H9 (cell line): ENCODE results near the gene LRMDA. TPM values are rescaled to one million over a fixed set of nuclear protein-coding genes. Genes with fewer than 3 reads are reported as not detected.

Experiments
- DNase-seq: peaks from one replicate; pipeline ENCODE4 v3.0.0-alpha.2; 2017
- H2AFZ ChIP-seq: one replicate; pipeline ENCODE4 v1.6.1; 2013; ENCODE audit warnings: mild to moderate bottlenecking, low read length, control low read depth, moderate library complexity
- H2AK5ac ChIP-seq: 2 replicates; pipeline ENCODE4 v1.6.1; 2013; ENCODE audit warnings: low read length, control low read depth, mixed read lengths; ENCODE audit not compliant: insufficient read length
- H2BK120ac ChIP-seq: one replicate; pipeline ENCODE4 v1.6.1; 2013; ENCODE audit warnings: low read depth, mild to moderate bottlenecking, low read length, control low read depth, inconsistent platforms; ENCODE audit not compliant: poor library complexity, severe bottlenecking
- H2BK12ac ChIP-seq: 2 replicates; pipeline ENCODE4 v1.6.1; 2013; ENCODE audit warnings: low read length, control low read depth, mixed read lengths, low read depth; ENCODE audit not compliant: insufficient read length
- H2BK15ac ChIP-seq: 2 replicates; pipeline ENCODE4 v1.6.1; 2013; ENCODE audit warnings: low read depth, low read length, control low read depth
- H2BK20ac ChIP-seq: one replicate; pipeline ENCODE4 v1.6.1; 2013; ENCODE audit warnings: low read depth, mild to moderate bottlenecking, low read length, control low read depth, inconsistent platforms; ENCODE audit not compliant: poor library complexity, severe bottlenecking
- H2BK5ac ChIP-seq: 2 replicates; pipeline ENCODE4 v1.6.1; 2013; ENCODE audit warnings: low read length, control low read depth, mixed read lengths; ENCODE audit not compliant: insufficient read length
- H3K14ac ChIP-seq: 2 replicates; pipeline ENCODE4 v1.6.1; 2013; ENCODE audit warnings: low read length, control low read depth; ENCODE audit not compliant: insufficient read depth
- H3K18ac ChIP-seq: 2 replicates; pipeline ENCODE4 v1.6.1; 2013; ENCODE audit warnings: low read depth, mild to moderate bottlenecking, mixed read lengths, low read length, control low read depth; ENCODE audit not compliant: insufficient read length
- H3K23ac ChIP-seq: 2 replicates; pipeline ENCODE4 v1.6.1; 2013; ENCODE audit warnings: low read length, control low read depth, mixed read lengths, low read depth; ENCODE audit not compliant: insufficient read length
- H3K23me2 ChIP-seq: 2 replicates; pipeline ENCODE4 v1.6.1; 2013; ENCODE audit warnings: low read depth, mild to moderate bottlenecking, mixed read lengths, low read length, control low read depth; ENCODE audit not compliant: insufficient read length, poor library complexity, severe bottlenecking
- H3K27ac ChIP-seq: 2 replicates; pipeline ENCODE4 v1.5.1; 2013; ENCODE audit warnings: low read length, control low read depth, mixed read lengths, low read depth; ENCODE audit not compliant: insufficient read length
- H3K27me3 ChIP-seq: 2 replicates; pipeline ENCODE4 v1.6.1; 2013; ENCODE audit warnings: low read length, control low read depth, inconsistent platforms; ENCODE audit not compliant: insufficient read depth
- H3K4ac ChIP-seq: 2 replicates; pipeline ENCODE4 v1.6.1; 2013; ENCODE audit warnings: low read depth, mild to moderate bottlenecking, control low read depth, inconsistent platforms, low read length, moderate library complexity
- H3K4me1 ChIP-seq: 2 replicates; pipeline ENCODE4 v1.6.1; 2013; ENCODE audit warnings: low read length, control low read depth, inconsistent platforms; ENCODE audit not compliant: insufficient read depth
- H3K4me2 ChIP-seq: 2 replicates; pipeline ENCODE4 v1.6.1; 2013; ENCODE audit warnings: low read length, control low read depth, mixed read lengths; ENCODE audit not compliant: insufficient read length, insufficient read depth
- H3K56ac ChIP-seq: 2 replicates; pipeline ENCODE4 v1.6.1; 2013; ENCODE audit warnings: low read depth, mild to moderate bottlenecking, mixed read lengths, low read length, control low read depth; ENCODE audit not compliant: insufficient read length
- H3K79me1 ChIP-seq: 2 replicates; pipeline ENCODE4 v1.6.1; 2013; ENCODE audit warnings: low read depth, mild to moderate bottlenecking, moderate library complexity, low read length, control low read depth, inconsistent platforms; ENCODE audit not compliant: insufficient read depth, poor library complexity, severe bottlenecking
- H3K79me2 ChIP-seq: 2 replicates; pipeline ENCODE4 v1.6.1; 2013; ENCODE audit warnings: low read length, control low read depth, inconsistent platforms; ENCODE audit not compliant: insufficient read depth
- H3K9ac ChIP-seq: 2 replicates; pipeline ENCODE4 v1.6.1; 2013; ENCODE audit warnings: low read length, control low read depth, mixed read lengths; ENCODE audit not compliant: insufficient read length; ENCODE audit errors: extremely low read depth
- H3K9me3 ChIP-seq: one replicate; pipeline ENCODE4 v1.6.1; 2013; ENCODE audit warnings: low read depth, low read length, inconsistent platforms; ENCODE audit not compliant: control insufficient read depth
- H3T11ph ChIP-seq: one replicate; pipeline ENCODE4 v1.6.1; 2013; ENCODE audit warnings: mild to moderate bottlenecking, low read length, control low read depth, inconsistent platforms
- H4K20me1 ChIP-seq: one replicate; pipeline ENCODE4 v1.6.1; 2013; ENCODE audit not compliant: control insufficient read depth, insufficient read length, insufficient read depth
- H4K5ac ChIP-seq: 2 replicates; pipeline ENCODE4 v1.6.1; 2013; ENCODE audit warnings: low read depth, mild to moderate bottlenecking, mixed read lengths, low read length, control low read depth; ENCODE audit not compliant: insufficient read length
- H4K8ac ChIP-seq: replicated peaks from 2 replicates; pipeline ENCODE4 v1.6.1; 2013; ENCODE audit warnings: low read length, control low read depth, mixed read lengths, low read depth; ENCODE audit not compliant: insufficient read length
- H4K91ac ChIP-seq: 2 replicates; pipeline ENCODE4 v1.6.1; 2013; ENCODE audit warnings: low read depth, mild to moderate bottlenecking, moderate library complexity, mixed read lengths, low read length, control low read depth; ENCODE audit not compliant: insufficient read length
- H3K27ac Mint-ChIP-seq, 3 experiments: 2 replicates in 2 of 3; 3 replicates in 1 of 3; pipeline ENCODE4 v1.8.0; 2020 to 2021; ENCODE audit warnings: mixed read lengths in 3 of 3, mild to moderate bottlenecking in 1 of 3, moderate library complexity in 1 of 3
- H3K27me3 Mint-ChIP-seq: 2 replicates; pipeline ENCODE4 v1.8.0; 2021; ENCODE audit warnings: low read depth, mild to moderate bottlenecking, moderate library complexity, mixed read lengths
- H3K36me3 Mint-ChIP-seq, 3 experiments: 2 replicates in 2 of 3; 3 replicates in 1 of 3; pipeline ENCODE4 v1.8.0; 2020 to 2021; ENCODE audit warnings: low read depth in 3 of 3, mixed read lengths in 3 of 3; ENCODE audit not compliant: insufficient read depth in 1 of 3
- H3K4me1 Mint-ChIP-seq, 2 experiments: 2 replicates each; pipeline ENCODE4 v1.8.0; 2020; ENCODE audit warnings: mixed read lengths in 2 of 2
- H3K4me3 Mint-ChIP-seq, 2 experiments: 2 replicates in 1 of 2; 3 replicates in 1 of 2; pipeline ENCODE4 v1.8.0; 2020 to 2021; ENCODE audit warnings: mild to moderate bottlenecking in 2 of 2, mixed read lengths in 2 of 2, moderate library complexity in 1 of 2
- H3K9me3 Mint-ChIP-seq, 2 experiments: 2 replicates in 1 of 2; 3 replicates in 1 of 2; pipeline ENCODE4 v1.8.0; 2020; ENCODE audit warnings: mild to moderate bottlenecking in 2 of 2, mixed read lengths in 2 of 2, moderate library complexity in 1 of 2
- CTCF ChIP-seq: fragments of 200-600 bp; sonication (generic); conservative IDR thresholded peaks from 3 replicates; pipeline ENCODE4 v1.8.0; 2021; ENCODE audit warnings: antibody characterized with exemption, mild to moderate bottlenecking
- WGBS: extraction: QIAGEN DNeasy Blood & Tissue Kit; methylation state at CpG from one replicate; pipeline ENCODE4 v1.1.7; 2013; ENCODE audit warnings: missing lambda C conversion rate, low lambda C conversion rate, mixed read lengths; ENCODE audit not compliant: insufficient read length; ENCODE audit errors: extremely low coverage; 5-methylcytosine and 5-hydroxymethylcytosine counted together
- total RNA-seq: library from RNA; stranded (reverse); gene quantifications from 2 replicates; pipeline ENCODE4 v1.2.1, GENCODE V29; 2021

The LRMDA gene
- total RNA-seq, 1 experiment from 2014 or later: 1.8 TPM

- H3K23me2 ChIP-seq: no peaks in the 10 kb centered on the region
- H3K27ac ChIP-seq: no peak overlapping the region
- no peak overlapping the region for H2BK20ac ChIP-seq
- WGBS: no CpG with 5 or more reads among the region's 1 CpG
- no peak overlapping the region for H3K14ac ChIP-seq
- no peaks in the 10 kb centered on the region for H3K79me1 ChIP-seq
- Mint-ChIP-seq H3K27ac (no peak overlapping the region), H3K4me1 (peaks cover 0 to 1% of the 10 kb centered on the region in 2 experiments; a peak in 1 of 4 replicates), H3K4me3 (no peak overlapping the region), H3K9me3 (no peaks in the 10 kb centered on the region), H3K27me3 (peaks cover 10% of the 10 kb centered on the region), H3K36me3 (no peaks in the 10 kb centered on the region; a peak in 1 of 7 replicates)
- H2AFZ ChIP-seq: no peak overlapping the region
- no peak overlapping the region for H2AK5ac ChIP-seq
- H3K56ac ChIP-seq: no peak overlapping the region
- H3K79me2 ChIP-seq: no peaks in the 10 kb centered on the region
- no peaks in the 10 kb centered on the region for H4K20me1 ChIP-seq
- no peak overlapping the region for H3K4me2 ChIP-seq
- H3K4ac ChIP-seq: no peak overlapping the region
- no peak overlapping the region for H2BK12ac ChIP-seq
- no peak overlapping the region for H3K23ac ChIP-seq
- no peak overlapping the region for H3K9ac ChIP-seq
- no peaks in the 10 kb centered on the region for H3K9me3 ChIP-seq
- no peak overlapping the region for H4K91ac ChIP-seq
- no peak overlapping the region for H2BK120ac ChIP-seq
- no peak overlapping the region for H3T11ph ChIP-seq
- H3K27me3 ChIP-seq: no peaks in the 10 kb centered on the region
- no peak overlapping the region for H2BK15ac ChIP-seq
- no peak overlapping the region for H2BK5ac ChIP-seq
- H3K4me1 ChIP-seq: no peaks in the 10 kb centered on the region
- no peak overlapping the region for H3K18ac ChIP-seq
- no peak for TF ChIP-seq CTCF
- no peak overlapping the region for H4K5ac ChIP-seq
- no peak for DNase-seq
- no peak overlapping the region for H4K8ac ChIP-seq
Observed at GRCh38 chr10:76119515-76119914, 688.1 kb downstream of the LRMDA start.
